Endothelial cell of umbilical vein (primary cell): ENCODE results near the gene MMS19.

Experiments
- CTCF ChIP-seq, 2 donors: IDR thresholded peaks; 1 replicate in 1 of 2; 2 replicates in 1 of 2; pipeline ENCODE4 v1.5.1; 2011; ENCODE audit warnings: low read length in 2 of 2, mild to moderate bottlenecking in 2 of 2, moderate library complexity in 2 of 2, control low read depth in 1 of 2, inconsistent platforms in 1 of 2, low read depth in 1 of 2; ENCODE audit not compliant: insufficient read depth in 1 of 2; ENCODE audit errors: extremely low read depth in 1 of 2
- EZH2 ChIP-seq: IDR thresholded peaks from 2 replicates; pipeline ENCODE4 v1.6.1; 2012; ENCODE audit warnings: borderline replicate concordance, low read depth, mild to moderate bottlenecking, moderate library complexity, low read length, inconsistent platforms; ENCODE audit not compliant: severe bottlenecking
- FOS ChIP-seq: IDR thresholded peaks from 2 replicates; pipeline ENCODE4 v1.6.1; 2011; ENCODE audit warnings: mild to moderate bottlenecking, low read length, moderate library complexity, borderline replicate concordance; ENCODE audit not compliant: insufficient read depth
- GATA2 ChIP-seq: IDR thresholded peaks from 2 replicates; pipeline ENCODE4 v1.7.0; 2011; ENCODE audit warnings: low read depth, mild to moderate bottlenecking, moderate library complexity, mixed read lengths, low read length; ENCODE audit not compliant: insufficient read length, insufficient read depth
- JUN ChIP-seq: IDR thresholded peaks from 2 replicates; pipeline ENCODE4 v1.6.1; 2011; ENCODE audit warnings: borderline replicate concordance, low read depth; ENCODE audit not compliant: insufficient read length, insufficient read depth
- MAX ChIP-seq: IDR thresholded peaks from 2 replicates; pipeline ENCODE4 v1.6.1; 2011; ENCODE audit not compliant: insufficient read depth, insufficient read length
- POLR2A ChIP-seq: IDR thresholded peaks from 2 replicates; pipeline ENCODE4 v1.6.1; 2012; ENCODE audit warnings: low read depth, mild to moderate bottlenecking, control low read depth, low read length
- POLR2AphosphoS5 ChIP-seq: IDR thresholded peaks from 2 replicates; pipeline ENCODE4 v1.6.1; 2012; ENCODE audit warnings: low read depth, mild to moderate bottlenecking, control low read depth, low read length, moderate library complexity; ENCODE audit not compliant: insufficient read depth

GRCh38 chr10:97459933-97460332, 38.3 kb downstream of the MMS19 start:
- no peak for TF ChIP-seq EZH2
- TF ChIP-seq CTCF (IDR thresholded peaks at IDR 0.05; ENCODE audit: extremely low read depth in 1 of 2, insufficient read depth in 1 of 2, low read depth in 1 of 2, low read length in 2 of 2) = no peak
- no peak for TF ChIP-seq POLR2AphosphoS5
- TF ChIP-seq POLR2A = no peak
- TF ChIP-seq MAX = no peak
- TF ChIP-seq FOS = no peak
- TF ChIP-seq GATA2 = no peak
- no peak for TF ChIP-seq JUN
